Head of caudate nucleus (tissue), 42 donors: Measurements from ENCODE around the gene CEP85L.
A peak's percentile ranks its signal among the peaks of the same experiment; 100 is the strongest.

Experiments
- DNase-seq, 42 donors: peaks; one replicate each; pipeline versions ENCODE4 v3.0.0 to v3.0.0-alpha.2; 2020 to 2021; ENCODE audit warnings: mixed read lengths in 7 of 42
- intact Hi-C: fragments of 100-400 bp; cut with DNase I; formaldehyde crosslinking; loops from one replicate; pipeline ENCODE4 v1.15.0; 2022

The CEP85L gene

GRCh38 chr6:118589649-118590365 is 61.6 kb downstream of the CEP85L start:
- DNase-seq: no peak
- intact Hi-C loops: loop anchor here (10.0 kb wide), 1 partner anchor 305 kb away; no protein-coding TSS in a partner anchor

DNA sequence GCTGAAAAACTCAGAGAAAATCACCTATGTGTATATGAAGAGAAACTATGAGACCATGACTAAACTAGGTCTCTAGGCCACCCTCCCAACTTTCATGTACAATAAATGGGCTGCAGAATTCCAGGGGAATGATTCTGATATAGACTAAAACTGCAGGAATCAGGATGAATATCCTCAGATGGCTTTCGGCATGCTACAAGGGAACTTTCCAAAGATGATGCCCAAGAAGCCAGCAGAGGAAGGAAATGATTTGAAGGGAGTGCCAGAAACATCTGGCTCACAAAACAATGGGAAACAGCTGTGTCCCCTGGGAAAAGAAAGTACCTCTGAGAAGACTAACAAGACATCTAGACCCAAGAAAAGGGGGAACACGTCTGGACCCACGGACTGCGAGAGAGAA is 62.2 kb downstream of the CEP85L start:
- no peak for DNase-seq
- intact Hi-C loops: loop anchor here (10.0 kb wide), 1 partner anchor 304 kb away; no protein-coding TSS in a partner anchor

- DNase-seq: no peak
- intact Hi-C loops: loop anchor here (10.0 kb wide), 1 partner anchor 304 kb away; no protein-coding TSS in a partner anchor
Observed at GRCh38 chr6:118588626-118589025, 62.8 kb downstream of the CEP85L start.

DNA sequence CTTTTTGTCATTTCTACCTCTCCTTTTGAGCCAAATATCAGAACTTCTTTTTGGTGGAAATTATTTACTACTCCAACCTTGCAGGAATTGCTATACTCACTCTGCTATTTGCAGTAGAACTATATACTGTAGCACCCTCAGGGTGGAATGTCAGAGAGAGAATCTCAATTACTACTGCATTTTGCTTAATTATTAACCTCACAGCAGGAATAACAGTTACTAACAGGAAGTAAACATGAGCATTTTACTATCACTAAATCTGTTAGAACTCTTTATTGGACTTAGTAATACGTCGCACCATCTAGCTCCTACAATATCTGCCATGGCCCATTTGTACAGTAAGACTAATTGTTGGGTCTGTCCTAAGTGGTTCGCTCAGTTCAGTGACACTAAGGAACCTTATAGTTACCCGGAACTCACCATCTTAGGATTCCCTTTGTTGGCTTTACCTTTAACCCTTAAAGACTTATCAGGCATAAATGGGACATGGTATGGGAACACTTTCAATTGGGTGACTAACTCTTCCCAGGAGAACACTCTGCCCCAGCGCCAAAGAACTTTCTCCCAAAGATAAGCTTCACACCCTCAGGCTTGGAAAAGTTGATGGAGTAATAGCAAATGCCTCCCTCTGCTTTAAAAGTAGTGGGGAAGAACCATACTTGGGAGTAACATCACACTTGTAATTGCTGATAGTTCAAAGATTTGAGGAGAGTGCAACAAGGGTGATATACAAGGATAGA is 64.5 kb downstream of the CEP85L start:
- no peak for DNase-seq
- intact Hi-C loops: loop anchor here (10.0 kb wide), 1 partner anchor 302 kb away; no protein-coding TSS in a partner anchor

GRCh38 chr6:118584911-118585310 is 66.5 kb downstream of the CEP85L start:
- intact Hi-C loops: loop anchor here (10.0 kb wide), 1 partner anchor 300 kb away; no protein-coding TSS in a partner anchor
- DNase-seq: no peak

DNA sequence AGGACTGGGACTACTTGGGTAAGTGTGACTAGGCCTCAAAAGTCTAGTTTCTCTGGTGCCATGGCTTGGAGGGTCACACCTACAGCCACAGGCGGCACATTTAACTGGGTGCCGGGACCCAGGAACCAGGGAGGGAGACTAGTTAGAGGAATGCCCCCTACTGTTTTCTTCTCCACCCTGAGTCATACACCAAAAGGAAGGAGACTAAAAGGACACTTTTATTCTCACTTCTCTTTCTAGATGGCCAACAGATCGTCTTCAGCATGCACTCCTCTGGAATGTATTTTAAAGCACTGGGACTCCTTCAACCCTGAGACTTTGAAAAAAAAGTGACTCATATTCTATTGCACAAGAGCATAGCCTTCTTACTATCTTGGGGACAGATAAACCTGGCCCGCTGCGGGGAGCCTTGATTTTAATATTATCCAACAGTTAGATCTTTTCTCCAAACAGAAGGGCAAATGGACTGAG is 69.9 kb downstream of the CEP85L start:
- intact Hi-C loops: loop anchor here (10.0 kb wide), 1 partner anchor 297 kb away; no protein-coding TSS in a partner anchor

DNA sequence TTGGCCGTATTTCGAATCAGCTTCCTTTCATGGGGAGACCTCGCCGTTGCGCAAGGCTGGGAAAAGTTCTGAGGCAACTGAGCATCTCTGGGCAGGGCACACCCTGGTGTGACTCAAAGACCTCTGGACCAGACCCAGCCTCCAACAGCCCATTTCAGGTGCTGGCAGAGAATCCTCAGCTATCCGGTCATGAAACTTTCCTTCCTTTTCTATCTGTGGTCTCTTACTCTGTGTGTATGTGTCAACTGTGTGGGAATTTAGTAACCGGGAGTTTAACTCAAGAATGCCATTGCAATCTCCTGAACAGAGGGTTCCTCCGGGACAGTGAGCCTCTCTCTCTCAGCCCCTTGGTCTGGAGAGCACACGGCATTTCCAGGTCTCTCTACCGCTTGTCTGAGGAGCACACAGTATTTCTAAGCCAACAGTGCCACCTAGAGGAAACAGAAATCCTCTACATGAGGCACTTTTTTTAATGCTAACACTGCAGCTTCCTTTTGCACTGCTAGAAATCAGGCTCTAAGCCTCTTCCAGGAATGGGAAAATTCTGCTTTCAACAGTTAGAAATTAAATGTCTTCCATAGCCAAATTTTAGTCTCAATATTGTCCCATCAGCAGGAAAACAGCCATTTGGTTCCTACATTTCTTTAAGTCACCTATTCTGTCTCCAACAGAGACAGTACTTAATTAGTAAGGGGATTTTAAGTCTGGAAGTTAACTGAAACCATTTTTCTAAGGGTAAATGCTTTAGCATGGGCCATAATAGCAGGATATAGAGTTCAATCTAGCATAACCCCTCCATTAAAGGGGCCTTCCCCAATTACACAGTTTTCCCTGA is 70.6 kb downstream of the CEP85L start:
- peak in 25 of 42 donors; percentile 13 to 79 (median 49) for DNase-seq
- intact Hi-C loops: loop anchor here (10.0 kb wide), 1 partner anchor 296 kb away; no protein-coding TSS in a partner anchor

More for the DNA sequence above, 69.9 kb downstream of the CEP85L start:
- DNase-seq: peak in 2 of 42 donors; percentile 19 to 45

- no peak for DNase-seq
- intact Hi-C loops: loop anchor here (10.0 kb wide), 1 partner anchor 295 kb away; no protein-coding TSS in a partner anchor
Observed at GRCh38 chr6:118579786-118580185, 71.6 kb downstream of the CEP85L start.

DNA sequence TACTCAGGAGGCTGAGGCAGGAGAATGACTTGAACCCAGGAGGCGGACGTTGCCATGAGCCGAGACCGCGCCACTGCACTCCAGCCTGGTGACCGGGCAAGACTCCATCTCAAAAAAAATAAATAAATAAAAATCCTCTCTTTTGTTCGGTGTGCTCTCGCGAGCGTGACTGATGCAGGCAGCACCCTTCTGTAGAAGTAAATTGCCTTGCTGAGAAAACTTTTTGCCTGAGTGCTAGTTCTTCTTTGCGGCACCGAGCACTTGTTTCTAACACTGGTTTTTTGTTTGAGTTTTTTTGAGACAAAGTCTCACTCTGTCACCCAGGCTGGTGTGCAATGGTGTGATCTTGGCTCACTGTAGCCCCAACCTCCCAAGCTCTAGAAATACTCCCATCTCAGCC is 72.8 kb downstream of the CEP85L start:
- intact Hi-C loops: no loop called here
- no peak for DNase-seq

GRCh38 chr6:118577972-118578371 is 73.4 kb downstream of the CEP85L start:
- DNase-seq: no peak
- intact Hi-C loops: no loop called here

DNA sequence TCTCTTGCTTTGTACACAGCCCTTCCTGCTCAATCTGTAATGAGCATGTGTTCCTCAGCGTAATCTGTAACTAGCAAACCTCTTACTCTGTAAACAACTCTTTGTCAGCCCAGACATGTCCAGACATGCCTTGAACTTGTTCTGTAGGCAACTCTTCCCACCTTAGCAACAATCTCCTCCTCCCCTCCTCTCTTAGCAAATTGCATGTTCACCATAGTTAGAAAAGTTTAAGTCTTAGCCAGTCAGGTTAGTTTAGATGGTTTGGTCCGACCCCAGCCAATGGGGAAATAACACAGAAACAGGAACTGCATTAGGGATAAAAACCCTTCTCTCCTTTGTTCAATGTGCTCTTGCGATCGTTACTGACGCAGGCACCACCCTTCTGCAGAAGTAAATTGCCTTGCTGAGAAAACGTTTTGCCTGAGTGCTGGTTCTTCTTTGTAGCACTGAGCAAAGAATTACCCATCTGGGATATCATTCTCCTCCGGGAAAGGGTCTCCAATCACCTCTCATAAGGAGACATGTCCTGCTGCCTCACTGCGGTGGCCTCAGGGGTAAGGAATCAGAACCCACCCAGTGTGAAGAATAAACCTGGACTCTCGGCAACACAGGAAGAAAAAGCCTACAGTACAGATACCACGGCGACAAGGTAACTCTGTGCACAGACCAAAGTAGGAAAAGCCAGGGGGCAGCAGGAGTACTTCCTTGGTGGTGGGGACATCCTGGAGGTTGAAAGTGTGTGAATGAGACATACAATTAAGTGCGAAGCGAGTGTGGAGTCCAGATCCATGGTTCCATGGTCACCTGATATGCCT is 77.1 kb downstream of the CEP85L start:
- intact Hi-C loops: no loop called here
- DNase-seq: no peak

DNA sequence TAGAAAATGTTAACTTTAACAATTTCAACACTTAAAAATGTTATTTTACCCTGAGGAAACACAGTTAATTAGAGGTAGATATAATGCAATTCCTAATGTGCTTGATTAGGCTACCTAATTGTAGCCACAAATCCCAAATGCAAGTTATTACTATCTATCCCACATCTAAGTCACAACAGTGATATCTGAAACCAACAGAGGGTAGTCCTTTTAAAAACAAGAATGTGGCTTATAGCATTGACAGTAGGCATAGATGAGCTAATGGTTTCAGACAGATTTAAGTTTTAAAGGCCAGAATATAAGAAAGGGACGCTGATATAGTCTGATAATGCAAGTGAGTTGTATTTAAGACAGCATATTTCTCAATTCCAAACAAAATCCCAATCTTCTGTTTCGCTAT is 80.3 kb downstream of the CEP85L start:
- DNase-seq: no peak
- intact Hi-C loops: no loop called here

- no peak for DNase-seq
- intact Hi-C loops: no loop called here
Observed at GRCh38 chr6:118569498-118569897, 81.9 kb downstream of the CEP85L start.

GRCh38 chr6:118567974-118568373 is 83.4 kb downstream of the CEP85L start:
- intact Hi-C loops: no loop called here

DNA sequence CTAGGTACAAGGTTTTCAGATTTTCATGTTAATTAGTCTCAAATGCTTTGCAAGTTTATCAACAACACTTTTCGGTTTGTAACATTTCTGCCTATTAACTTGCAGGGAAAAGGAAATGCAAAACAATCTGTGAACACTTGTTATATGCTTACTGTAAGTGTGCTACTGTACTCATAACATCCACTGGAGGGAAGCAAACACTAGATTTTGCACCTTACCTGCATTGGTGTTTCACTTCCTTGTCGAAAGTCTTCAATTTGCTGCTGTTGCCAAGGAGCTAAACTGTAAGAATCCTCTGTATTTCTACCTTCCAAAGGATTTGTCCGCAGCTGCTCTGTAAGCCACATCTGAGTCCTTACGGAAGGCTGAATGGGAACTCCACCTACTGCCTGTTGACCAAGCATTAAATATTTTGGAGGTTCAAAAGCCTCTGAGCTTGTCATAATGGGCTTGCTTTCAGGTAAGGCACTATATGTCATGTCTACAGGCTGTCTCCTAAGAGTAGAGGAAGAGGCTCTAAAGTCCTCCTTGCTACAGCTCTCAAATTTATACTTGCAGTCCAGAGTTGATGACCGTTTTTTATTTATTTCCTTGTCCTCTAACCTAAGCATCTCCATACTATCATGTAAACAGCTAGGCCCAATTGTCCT is 86.0 kb downstream of the CEP85L start:
- intact Hi-C loops: no loop called here
- DNase-seq: peak in 4 of 42 donors; percentile 25 to 48 (median 36)

More at GRCh38 chr6:118567974-118568373, 83.4 kb downstream of the CEP85L start:
- DNase-seq: no peak

DNA sequence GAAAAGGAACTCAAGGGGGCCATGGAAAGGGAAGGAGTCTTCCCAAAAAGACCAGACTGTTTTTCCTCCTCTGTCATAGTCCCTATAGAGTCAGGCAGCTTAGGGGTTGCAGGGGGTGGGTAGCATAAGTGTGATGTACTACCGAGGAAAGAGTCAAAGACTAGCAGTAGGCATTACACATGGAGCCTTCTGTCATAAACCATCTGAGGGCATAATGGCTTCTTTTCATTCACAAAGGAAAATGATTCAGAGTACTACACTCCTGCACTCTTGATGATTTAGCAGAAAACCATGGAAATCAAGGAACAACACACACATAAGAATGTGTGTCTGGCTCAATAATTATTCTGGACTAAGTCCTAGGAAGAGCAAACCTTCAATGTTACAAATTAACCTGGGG is 88.4 kb downstream of the CEP85L start:
- DNase-seq: no peak
- intact Hi-C loops: no loop called here

DNA sequence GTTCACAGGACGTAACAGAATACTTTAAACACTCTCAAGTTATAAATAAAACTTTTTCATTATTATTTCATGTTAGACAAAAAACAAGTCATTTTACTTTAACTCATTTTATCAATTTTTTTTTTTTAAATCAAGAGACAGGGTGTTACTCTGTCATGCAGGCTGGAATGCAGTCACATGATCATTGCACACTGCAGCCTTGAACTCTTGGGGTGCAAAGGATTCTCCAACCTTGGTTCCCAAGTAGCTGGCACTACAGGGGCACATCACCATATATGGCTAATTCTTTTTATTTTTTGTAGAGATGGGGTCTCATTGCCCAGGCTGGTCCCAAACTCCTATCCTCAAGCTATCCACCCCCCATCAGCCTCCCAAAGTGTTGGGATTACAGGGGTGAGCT is 89.1 kb downstream of the CEP85L start:
- intact Hi-C loops: no loop called here
- DNase-seq: no peak

DNA sequence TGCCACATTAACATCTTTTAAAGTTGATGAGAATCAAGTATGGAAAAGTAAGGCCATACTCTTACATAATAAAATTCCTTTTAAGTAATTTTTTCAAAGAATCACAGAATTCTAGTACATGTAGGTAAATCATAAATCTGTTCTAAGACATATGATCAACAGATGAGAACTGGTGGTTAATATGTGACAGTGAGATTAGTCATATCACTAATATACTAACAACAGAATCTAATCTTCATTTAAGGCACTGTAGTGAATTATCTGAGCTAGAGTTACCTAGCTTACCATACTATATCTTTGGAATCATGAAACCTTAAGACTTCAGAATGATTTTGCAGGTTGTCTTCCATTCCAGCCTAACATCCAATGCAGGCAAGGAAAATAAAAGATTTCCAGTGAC is 91.7 kb downstream of the CEP85L start:
- intact Hi-C loops: no loop called here
- DNase-seq: no peak
